ENCODE measurements around the gene DIPK1B.
"Not testable (repeated sequence)": the region's sequence is repeated elsewhere in the genome, so short reads cannot be mapped to it uniquely, and the experiment has no call there.

The DIPK1B gene

GRCh38 chr9:136703276-136703860 lies 9.0 kb upstream of the DIPK1B start:
- no peak overlapping the region for H3K27ac Mint-ChIP-seq (ENCODE audit: low read depth)
- peaks cover 13% of the 10 kb centered on the region for H3K4me1 Mint-ChIP-seq
- no peak for ATAC-seq (replicated peaks; ENCODE audit: extremely low read depth, poor library complexity, severe bottlenecking)

GRCh38 chr9:136704741-136705140 lies 7.6 kb upstream of the DIPK1B start:
- Mint-ChIP-seq H3K27me3 (peaks cover 14% of the 10 kb centered on the region), H3K4me1 (peaks cover 13% of the 10 kb centered on the region)
- ATAC-seq (replicated peaks; ENCODE audit: extremely low read depth, poor library complexity, severe bottlenecking); H3K4me3 Mint-ChIP-seq; H3K27ac Mint-ChIP-seq (ENCODE audit: low read depth); DNase-seq (ENCODE audit: low spot score in 2 of 2); H3K36me3 Mint-ChIP-seq (ENCODE audit: insufficient read depth); H3K9me3 Mint-ChIP-seq: not testable (repeated sequence)

More at GRCh38 chr9:136703276-136703860, 9.0 kb upstream of the DIPK1B start:
- no peak for DNase-seq (ENCODE audit: low spot score in 2 of 2)
- Mint-ChIP-seq H3K9me3 (no peaks in the 10 kb centered on the region), H3K27me3 (peaks cover 6% of the 10 kb centered on the region), H3K36me3 (ENCODE audit: insufficient read depth) (peaks cover 8% of the 10 kb centered on the region), H3K4me3 (no peak overlapping the region)

DNA sequence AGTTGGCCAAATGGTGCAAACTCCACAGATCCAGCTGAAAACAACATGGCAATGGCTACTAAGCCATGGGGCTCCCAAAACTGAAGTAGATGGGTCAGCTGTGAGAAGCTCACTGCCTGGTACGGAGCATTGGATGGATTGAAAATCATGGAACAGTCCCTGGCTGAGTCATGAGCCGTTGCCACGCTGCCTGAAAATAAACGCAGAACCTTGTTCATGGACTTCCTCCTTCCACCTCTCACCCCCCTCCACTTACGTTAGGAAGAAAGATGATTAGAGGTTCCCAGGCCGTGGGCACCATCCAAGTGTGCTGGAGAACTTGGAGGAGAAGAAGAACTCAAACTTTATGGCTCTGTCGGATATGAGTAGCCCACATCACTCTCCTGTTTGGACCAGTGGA lies 6.8 kb upstream of the DIPK1B start:
- peaks cover 13% of the 10 kb centered on the region for H3K4me1 Mint-ChIP-seq
- H3K27ac Mint-ChIP-seq (ENCODE audit: low read depth): no peak overlapping the region
- no peak overlapping the region for H3K4me3 Mint-ChIP-seq
- peaks cover 22% of the 10 kb centered on the region for H3K27me3 Mint-ChIP-seq
- no peaks in the 10 kb centered on the region for H3K9me3 Mint-ChIP-seq
- ATAC-seq (replicated peaks; ENCODE audit: extremely low read depth, poor library complexity, severe bottlenecking) (no peak), DNase-seq (ENCODE audit: low spot score in 2 of 2) (no peak)
- H3K36me3 Mint-ChIP-seq (ENCODE audit: insufficient read depth): peaks cover 8% of the 10 kb centered on the region

DNA sequence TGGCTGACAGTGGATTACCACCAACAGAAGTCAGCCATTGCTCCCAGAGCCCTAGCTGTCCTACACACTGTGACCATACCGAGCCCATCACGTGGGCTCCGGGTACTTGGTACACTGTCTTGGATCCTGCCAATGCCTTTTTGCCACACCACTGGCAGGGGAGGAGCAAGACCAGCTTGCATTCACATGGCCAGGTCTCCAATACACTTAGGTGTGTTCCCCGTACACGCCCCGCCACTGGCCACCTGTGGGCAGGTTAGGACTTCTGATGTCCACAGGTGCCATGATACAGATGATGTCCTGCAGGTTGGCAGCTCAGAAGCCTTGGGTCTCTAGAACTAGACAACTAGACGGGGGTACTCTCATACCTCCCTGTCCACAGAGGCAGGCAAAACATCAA lies 5.4 kb upstream of the DIPK1B start:
- DNase-seq (ENCODE audit: low spot score in 2 of 2) (no peak), ATAC-seq (replicated peaks; ENCODE audit: extremely low read depth, poor library complexity, severe bottlenecking) (no peak)
- Mint-ChIP-seq H3K9me3 (no peaks in the 10 kb centered on the region), H3K27me3 (peaks cover 36% of the 10 kb centered on the region), H3K4me1 (peaks cover 5% of the 10 kb centered on the region), H3K36me3 (ENCODE audit: insufficient read depth) (peaks cover 5% of the 10 kb centered on the region), H3K27ac (ENCODE audit: low read depth) (no peak overlapping the region), H3K4me3 (no peak overlapping the region)

GRCh38 chr9:136707849-136708517 lies 4.4 kb upstream of the DIPK1B start:
- DNase-seq (ENCODE audit: low spot score in 2 of 2): no peak
- H3K4me3 Mint-ChIP-seq: no peak overlapping the region
- peaks cover 5% of the 10 kb centered on the region for H3K4me1 Mint-ChIP-seq
- peaks cover 37% of the 10 kb centered on the region for H3K27me3 Mint-ChIP-seq
- peaks cover 2% of the 10 kb centered on the region for H3K36me3 Mint-ChIP-seq (ENCODE audit: insufficient read depth)
- no peak overlapping the region for H3K27ac Mint-ChIP-seq (ENCODE audit: low read depth)
- no peaks in the 10 kb centered on the region for H3K9me3 Mint-ChIP-seq
- ATAC-seq (replicated peaks; ENCODE audit: extremely low read depth, poor library complexity, severe bottlenecking): no peak

DNA sequence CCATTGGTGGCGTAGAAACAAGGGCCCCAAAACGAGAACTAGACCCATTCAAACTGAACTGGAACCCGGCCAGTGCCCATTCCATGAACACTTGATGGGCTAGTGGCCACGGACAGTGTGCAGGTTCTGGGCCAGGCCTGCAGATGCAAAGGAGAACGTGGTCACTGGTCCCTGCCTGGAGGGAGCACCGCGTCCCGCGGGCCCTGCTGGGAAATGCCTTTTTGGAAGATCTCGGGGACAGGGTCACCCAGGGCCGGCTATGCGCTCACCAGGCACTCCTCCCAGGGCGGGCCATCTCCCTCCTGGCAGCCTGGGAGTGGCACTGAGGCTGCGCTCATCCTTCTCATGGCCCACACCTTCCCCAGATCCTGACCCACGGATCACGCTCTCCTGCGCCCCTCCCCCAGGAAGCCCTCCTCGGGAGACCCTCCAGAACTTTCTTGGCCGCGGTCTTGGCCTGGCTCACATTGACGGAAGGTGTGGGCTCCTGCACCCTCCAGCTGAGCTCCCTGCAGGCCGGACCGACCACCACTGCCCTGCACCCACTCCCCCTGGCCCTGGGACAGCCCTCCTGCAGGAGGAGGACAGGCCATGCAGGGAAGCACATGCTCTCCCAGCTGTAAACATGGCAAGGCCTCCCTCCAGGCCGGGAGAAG lies 2.8 kb upstream of the DIPK1B start:
- DNase-seq (ENCODE audit: low spot score in 2 of 2) (no peak), ATAC-seq (replicated peaks; ENCODE audit: extremely low read depth, poor library complexity, severe bottlenecking) (no peak)
- Mint-ChIP-seq H3K36me3 (ENCODE audit: insufficient read depth) (peaks cover 2% of the 10 kb centered on the region), H3K27ac (ENCODE audit: low read depth) (no peak overlapping the region), H3K9me3 (no peaks in the 10 kb centered on the region), H3K4me3 (no peak overlapping the region), H3K27me3 (peaks cover 53% of the 10 kb centered on the region), H3K4me1 (peaks cover 5% of the 10 kb centered on the region)

GRCh38 chr9:136710543-136710942 lies 1.8 kb upstream of the DIPK1B start:
- peak overlapping the region; percentile 16 for H3K4me3 Mint-ChIP-seq

GRCh38 chr9:136711219-136711648 lies 1.1 kb upstream of the DIPK1B start:
- not testable (repeated sequence) for H3K9me3 Mint-ChIP-seq; H3K27ac Mint-ChIP-seq (ENCODE audit: low read depth); ATAC-seq (replicated peaks; ENCODE audit: extremely low read depth, poor library complexity, severe bottlenecking); H3K36me3 Mint-ChIP-seq (ENCODE audit: insufficient read depth); DNase-seq (ENCODE audit: low spot score in 2 of 2); H3K4me1 Mint-ChIP-seq
- H3K4me3 Mint-ChIP-seq: peak overlapping the region; percentile 71
- H3K27me3 Mint-ChIP-seq: peaks cover 53% of the 10 kb centered on the region

More at GRCh38 chr9:136710543-136710942, 1.8 kb upstream of the DIPK1B start:
- ATAC-seq (replicated peaks; ENCODE audit: extremely low read depth, poor library complexity, severe bottlenecking) (no peak), DNase-seq (ENCODE audit: low spot score in 2 of 2) (no peak)
- Mint-ChIP-seq H3K36me3 (ENCODE audit: insufficient read depth) (peaks cover 2% of the 10 kb centered on the region), H3K27ac (ENCODE audit: low read depth) (no peak overlapping the region), H3K27me3 (peaks cover 53% of the 10 kb centered on the region), H3K9me3 (no peaks in the 10 kb centered on the region), H3K4me1 (peaks cover 5% of the 10 kb centered on the region)

DNA sequence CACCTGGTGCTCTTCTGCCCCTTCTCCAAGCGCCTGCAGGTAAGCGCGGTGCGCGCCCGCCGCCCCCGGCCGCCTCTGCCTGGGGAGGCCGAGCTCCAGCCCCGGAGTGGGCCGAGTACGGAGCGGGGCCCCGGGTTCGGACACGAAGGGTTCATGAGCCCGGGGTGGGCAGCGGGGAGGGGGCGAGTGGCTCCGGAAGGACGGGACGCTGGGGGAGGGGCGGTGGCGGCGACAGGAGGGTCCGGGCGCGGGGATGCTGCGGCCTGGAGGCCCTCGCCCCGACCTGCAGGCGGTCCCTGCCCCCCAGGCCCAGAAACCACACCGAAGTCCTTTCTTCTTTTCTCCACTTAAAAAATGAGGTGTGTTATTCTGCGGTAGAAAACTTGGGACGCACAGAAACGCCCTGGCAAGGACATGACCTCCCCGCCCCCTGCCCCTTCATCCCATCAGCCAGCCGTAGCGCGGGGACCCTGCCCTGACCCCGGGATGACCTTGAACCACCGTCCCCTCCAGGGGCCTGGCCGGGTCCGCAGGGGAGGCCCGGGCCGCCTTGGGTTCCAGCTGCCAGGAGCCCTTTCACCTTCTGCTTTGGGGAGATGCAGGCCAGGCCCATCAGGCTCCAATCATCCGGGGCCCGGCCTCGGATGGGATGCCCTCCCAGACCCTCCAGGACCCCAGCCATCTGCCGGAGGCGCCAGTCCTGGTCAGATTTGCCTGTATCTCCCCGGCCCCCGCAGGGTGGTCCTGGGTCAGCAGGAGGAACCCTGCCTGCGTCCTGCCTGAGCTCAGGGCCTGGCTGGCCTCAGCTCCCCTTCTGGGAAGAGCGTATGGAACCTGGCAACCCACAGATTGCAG lies 545 bp downstream of the DIPK1B start:
- Mint-ChIP-seq H3K27ac (ENCODE audit: low read depth) (no peak overlapping the region), H3K4me1 (peaks cover 5% of the 10 kb centered on the region), H3K27me3 (peaks cover 51% of the 10 kb centered on the region), H3K4me3 (peak overlapping the region; percentile 23), H3K36me3 (ENCODE audit: insufficient read depth) (peaks cover 5% of the 10 kb centered on the region), H3K9me3 (no peaks in the 10 kb centered on the region)
- no peak for DNase-seq (ENCODE audit: low spot score in 2 of 2)
- ATAC-seq (replicated peaks; ENCODE audit: extremely low read depth, poor library complexity, severe bottlenecking): no peak

GRCh38 chr9:136713550-136713949 lies 1.2 kb downstream of the DIPK1B start:
- DNase-seq (ENCODE audit: low spot score in 2 of 2) (no peak), ATAC-seq (replicated peaks; ENCODE audit: extremely low read depth, poor library complexity, severe bottlenecking) (no peak)
- Mint-ChIP-seq H3K9me3 (no peaks in the 10 kb centered on the region), H3K4me3 (peak overlapping the region; percentile 23), H3K27me3 (peaks cover 45% of the 10 kb centered on the region), H3K4me1 (peaks cover 8% of the 10 kb centered on the region), H3K36me3 (ENCODE audit: insufficient read depth) (peaks cover 5% of the 10 kb centered on the region), H3K27ac (ENCODE audit: low read depth) (no peak overlapping the region)

DNA sequence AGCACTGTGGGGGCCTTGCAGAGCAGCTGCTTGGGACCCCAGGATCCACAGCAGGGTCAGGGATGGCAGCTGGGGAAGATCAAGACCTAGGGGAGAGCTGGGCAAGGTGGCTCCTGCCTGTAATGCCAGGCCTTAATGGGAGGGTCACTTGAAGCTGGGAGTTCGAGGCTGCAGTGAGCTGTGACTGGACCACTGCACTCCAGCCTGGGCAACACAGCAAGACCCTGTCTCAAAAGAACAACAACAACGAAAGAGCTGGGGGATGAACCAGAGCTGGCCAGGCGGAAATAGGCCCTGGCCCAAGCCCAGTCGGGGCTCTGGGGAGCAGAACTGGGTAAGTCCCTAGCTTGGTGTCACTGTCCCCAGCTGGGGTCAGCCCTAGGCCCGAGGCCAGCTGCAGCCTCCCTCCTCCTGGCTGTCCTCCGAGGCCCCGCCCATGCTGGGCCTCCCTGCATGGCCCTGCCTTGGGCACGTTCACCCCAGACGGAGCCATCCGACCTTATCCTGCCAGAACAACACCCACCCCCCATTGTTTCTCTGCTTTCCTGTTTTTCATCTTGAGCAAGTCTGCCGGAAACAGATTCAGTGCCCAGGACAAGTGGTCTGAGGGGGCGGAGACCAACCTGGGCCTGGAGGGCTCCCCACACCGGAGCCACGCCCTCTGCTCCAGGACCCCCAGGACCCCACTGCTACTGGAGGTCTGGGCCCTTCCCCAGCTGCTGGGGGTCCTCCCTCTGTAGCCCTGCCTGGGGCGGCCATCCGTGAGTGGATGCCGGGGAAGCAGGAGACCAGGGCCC lies 1.9 kb downstream of the DIPK1B start:
- Mint-ChIP-seq H3K4me3 (no peak overlapping the region), H3K36me3 (ENCODE audit: insufficient read depth) (peaks cover 5% of the 10 kb centered on the region), H3K27ac (ENCODE audit: low read depth) (no peak overlapping the region), H3K27me3 (peaks cover 40% of the 10 kb centered on the region), H3K9me3 (no peaks in the 10 kb centered on the region), H3K4me1 (peaks cover 11% of the 10 kb centered on the region)
- DNase-seq (ENCODE audit: low spot score in 2 of 2) (no peak), ATAC-seq (replicated peaks; ENCODE audit: extremely low read depth, poor library complexity, severe bottlenecking) (no peak)

DNA sequence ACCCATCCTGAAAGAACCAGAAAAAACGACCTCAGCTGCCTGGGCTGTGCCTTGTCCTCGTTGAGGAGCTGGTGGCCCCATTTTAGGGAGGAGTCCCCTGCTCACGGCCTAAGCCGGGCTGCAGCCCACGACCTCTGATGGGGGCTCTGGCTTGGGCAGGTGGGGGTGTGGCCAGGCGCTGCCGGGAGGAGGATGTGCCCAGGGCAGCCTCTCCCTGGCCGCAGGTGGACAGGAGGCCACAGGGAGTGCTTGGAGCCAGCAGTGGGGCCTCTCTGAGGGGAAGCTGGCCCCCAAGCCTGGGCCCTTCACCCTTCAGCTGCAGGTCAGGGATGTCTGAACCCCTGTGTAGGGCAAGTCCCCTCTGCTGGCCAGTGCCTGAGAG lies 2.5 kb downstream of the DIPK1B start:
- Mint-ChIP-seq H3K27me3 (peaks cover 38% of the 10 kb centered on the region), H3K27ac (ENCODE audit: low read depth) (no peak overlapping the region), H3K4me1 (peaks cover 11% of the 10 kb centered on the region), H3K36me3 (ENCODE audit: insufficient read depth) (peaks cover 5% of the 10 kb centered on the region), H3K4me3 (no peak overlapping the region), H3K9me3 (no peaks in the 10 kb centered on the region)
- ATAC-seq (replicated peaks; ENCODE audit: extremely low read depth, poor library complexity, severe bottlenecking) (no peak), DNase-seq (ENCODE audit: low spot score in 2 of 2) (no peak)
